ELF-1 (cell line): ENCODE results near the gene BMPR1B.
A peak's percentile ranks its signal among the peaks of the same experiment; 100 is the strongest.

ENCODE experiments used
- DNase-seq: peaks from one replicate; pipeline ENCODE4 v3.0.0-alpha.2; 2016; ENCODE audit warnings: low read depth, low spot score

BMPR1B gene

DNA sequence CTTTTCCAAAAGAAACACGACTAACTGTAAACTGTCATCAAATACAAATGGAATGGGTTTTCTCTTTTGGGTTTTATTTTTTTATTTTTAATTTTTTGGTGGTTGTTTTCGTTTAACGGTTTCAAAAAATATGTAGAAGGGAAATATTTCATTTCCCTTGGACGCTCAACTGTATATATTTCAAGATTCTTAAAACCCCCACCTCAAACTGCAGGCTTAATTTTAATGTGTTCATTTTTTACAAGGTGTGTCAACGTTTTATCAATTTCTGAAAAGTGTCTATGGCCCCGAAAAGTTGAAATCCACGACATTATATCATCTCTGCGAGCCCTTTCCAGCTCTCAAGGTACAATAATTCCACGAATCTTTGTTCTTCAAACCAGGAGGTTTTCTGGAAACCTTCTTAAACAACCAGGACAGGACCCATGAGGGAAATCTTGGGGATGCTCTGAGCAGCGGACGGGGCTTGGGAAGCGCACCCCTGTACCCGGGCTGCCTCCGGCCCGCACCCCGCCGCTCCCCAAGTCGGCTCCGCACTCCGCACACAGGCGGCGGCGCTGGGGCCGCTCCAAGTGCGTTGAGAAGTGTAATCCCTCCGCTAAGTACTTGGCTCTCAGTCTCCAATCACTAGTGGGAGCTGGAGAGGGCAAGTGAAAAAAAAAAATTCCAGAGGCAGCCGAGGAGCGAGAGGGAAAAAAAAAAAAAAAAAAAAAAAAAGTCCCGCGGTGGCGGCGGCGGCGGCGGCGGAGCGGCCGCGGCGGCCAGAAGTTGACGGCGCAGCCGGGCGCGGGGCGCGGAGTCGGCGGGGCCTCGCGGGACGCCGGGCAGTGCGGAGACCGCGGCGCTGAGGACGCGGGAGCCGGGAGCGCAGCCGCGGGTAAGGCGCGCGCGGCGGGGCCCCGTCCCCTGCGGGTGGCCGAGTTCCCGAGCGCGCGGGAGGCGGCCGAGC lies at the start of gene BMPR1B:
BMPR1B (plus strand) TSS at position 764 of the 949 bp plus-strand sequence. CDS start 346,470 bp downstream, outside the sequence.
- peak; percentile 70 for DNase-seq

DNA sequence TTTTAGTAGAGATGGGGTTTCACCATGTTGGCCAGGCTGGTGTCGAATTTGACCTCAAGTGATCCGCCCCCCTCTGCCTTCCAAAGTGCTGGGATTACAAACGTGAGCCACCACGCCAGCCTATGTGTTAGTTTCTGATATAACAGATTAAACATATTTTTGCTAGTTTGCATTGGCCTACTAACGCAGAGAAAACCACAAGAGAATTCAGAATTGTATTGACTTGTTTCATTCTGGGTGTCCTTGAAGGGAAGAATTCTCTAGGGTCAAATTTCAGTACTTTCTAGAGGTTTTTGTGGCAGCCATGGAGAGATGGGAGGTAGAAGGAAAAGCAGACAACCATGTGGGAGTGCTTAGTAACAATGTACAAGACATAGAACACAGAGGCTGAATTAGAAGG lies 46.1 kb upstream of the BMPR1B start:
- no peak for DNase-seq

DNA sequence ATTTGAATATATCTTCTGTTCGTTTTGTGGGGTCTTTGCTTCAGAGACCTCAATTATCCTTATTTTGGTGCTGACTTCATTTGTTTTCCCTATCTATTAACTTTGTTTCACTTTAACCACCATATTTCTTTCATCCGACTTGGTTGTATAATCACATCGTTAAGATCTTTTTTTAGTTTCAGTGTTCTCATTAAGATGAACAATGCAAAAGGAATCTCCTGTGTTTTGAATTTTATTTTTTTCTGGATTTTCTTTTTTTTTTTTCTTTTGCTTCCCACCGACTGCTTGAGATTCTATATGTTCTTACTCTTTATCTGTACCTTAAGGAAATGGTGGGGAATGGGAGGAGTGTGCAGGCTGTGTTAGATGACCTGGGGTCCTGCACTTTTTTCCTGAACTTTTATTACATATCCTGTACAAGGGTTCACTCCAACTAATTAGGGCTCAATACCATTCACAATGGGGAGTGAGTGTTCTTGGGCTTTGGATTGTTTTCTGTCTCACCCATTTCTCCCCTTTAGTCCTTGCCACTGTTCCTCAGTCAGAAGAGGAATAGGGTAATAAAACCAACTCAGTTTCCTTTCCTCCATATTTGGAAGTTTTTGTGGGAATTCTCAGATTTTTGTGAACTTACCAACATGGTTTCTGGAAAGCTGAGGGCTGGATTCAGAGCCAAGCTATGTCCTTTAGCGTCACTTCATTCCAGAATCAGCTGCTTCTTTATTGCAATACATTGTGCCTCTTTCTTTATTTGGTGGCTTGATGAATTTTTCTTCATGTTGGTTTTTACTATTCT lies 43.2 kb upstream of the BMPR1B start:
- no peak for DNase-seq

DNA sequence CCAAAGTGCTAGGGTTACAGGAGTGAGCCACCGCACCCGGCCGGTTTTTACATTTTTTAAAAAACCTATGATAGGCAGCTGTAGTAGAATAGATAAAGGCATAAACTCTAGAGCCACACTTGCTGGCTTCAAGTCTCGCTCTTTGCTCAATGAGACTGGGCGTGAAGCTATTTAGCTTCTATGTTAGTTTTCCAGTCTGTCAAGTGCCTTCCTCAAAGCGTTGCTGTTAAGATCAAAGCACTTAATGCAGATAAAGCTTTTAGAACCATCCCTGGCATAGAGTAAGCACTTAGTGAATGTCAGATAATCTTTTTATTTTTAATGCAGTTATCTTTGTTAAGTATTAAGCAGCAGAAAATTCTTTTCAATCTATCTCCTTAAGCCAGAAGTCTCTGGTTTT lies 42.0 kb upstream of the BMPR1B start:
- no peak for DNase-seq

DNA sequence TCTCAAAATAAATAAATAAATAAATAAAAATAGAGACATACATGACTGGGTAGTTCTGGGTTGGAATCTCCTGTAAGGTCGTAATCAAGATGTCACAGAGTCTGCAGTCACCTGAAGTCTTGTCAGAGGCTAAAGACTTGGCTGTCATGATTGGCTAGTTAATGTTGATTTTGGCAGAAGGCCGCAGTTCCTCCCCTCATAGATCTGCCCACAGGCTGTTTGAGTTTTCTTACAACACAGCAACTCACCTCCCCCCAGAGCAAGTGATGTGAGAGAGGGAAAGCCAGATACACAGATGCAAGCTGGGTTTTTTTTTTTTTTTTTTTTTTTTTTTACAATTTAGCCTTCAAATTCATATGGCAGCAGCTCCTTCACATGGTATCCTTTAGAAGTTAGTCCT lies 36.4 kb upstream of the BMPR1B start:
- DNase-seq: peak; percentile 17

DNA sequence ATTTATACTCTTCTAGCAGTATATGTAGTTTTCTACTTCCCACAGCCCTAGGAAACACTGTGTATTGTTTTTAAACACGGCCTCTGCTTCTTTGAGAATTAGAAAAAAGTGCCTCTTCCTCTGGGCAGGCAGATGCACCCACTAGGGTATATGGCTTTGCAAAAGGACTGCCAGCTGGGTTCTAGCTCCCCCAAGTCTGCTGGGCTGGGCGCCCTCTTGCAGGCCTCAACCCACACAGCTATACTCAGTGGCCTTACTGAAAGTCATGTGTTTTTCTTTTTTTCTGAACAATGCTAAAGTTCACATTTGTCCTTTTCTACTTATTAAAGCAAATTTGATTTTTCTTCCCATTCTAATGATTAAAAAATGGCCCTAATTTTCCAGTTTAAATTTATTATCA lies 35.5 kb upstream of the BMPR1B start:
- no peak for DNase-seq

DNA sequence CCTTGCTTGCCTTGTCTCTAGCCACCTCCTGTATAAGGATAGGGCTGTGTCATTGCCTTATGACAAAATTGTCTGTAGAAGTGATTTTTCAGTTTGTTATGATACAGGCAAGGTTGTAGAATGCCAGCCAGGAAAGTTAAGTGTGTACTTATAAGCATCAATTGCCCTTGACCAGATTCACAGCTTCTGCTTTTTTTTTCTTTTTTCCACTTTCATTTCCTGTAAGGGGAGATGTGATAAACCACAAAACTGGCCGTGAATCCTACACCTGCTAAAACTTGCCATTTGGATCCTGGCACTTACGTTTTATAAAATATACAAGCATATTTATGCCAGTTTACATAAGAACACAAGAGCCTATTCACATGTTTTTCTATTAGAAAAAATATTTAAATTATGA lies 35.0 kb upstream of the BMPR1B start:
- DNase-seq: no peak

DNA sequence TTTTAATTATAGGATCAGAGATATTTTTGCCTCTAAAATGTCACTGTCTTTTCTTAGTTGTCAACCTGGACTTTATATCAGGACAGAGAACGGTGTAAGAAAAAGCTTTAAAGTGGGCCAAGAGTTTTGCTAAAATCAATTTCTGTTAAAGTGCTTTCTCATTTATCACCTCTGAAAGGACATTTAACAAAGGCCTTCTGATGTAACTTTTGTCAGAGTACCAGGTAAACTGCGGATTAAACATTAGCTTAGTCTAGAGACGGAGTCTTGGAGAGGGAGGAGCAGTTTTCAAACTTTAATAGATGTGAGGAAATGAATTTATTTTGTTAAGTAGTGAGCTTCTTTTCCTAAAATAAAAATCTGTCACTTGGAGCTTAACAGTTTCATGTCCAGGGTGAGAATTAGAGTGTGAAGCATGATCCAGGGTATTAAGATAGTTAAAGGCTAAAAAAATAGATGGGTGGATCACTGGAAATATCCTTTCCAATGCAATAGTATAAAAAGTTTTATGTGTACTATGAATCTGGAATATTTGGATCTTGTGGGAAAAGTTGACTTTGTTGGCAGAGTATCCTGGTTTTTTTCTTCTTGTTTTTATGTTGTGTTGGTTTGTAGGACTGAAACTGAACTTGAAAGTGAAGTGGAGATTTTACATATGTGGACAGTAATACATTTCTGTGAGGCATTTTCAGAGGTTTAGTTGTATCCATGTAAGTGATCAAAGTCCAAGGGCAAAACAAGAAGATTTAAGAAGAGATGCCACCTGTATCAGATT lies 33.6 kb upstream of the BMPR1B start:
- no peak for DNase-seq

DNA sequence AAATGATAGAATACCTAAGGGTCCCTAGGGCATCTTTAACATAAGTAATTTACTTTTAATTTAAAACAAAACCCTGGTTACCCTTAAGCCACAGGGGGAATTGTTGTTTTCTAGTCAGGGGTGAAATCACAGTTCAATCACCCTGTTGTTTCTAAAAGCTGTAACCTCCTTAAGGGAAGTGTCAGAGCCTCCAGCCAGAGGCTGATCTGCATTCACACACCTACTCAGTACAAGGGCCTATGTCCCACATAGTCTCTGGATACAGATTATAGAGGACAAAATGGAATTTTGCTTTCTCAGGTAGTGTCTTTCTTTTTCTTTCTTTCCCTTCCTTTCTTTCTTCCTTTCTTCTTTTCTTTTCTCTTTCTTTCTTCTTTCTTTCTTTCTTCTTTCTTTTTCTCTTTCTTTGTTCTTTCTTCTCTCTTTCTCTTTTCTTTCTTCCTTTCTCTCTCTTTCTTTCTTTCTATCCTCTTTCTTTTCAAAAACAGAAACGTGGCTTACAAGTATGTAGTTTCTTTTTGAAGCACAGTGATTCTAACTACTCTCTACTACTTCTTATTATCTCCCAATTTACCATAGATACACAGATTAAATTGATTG lies 31.1 kb upstream of the BMPR1B start:
- peak; percentile 18 for DNase-seq

DNA sequence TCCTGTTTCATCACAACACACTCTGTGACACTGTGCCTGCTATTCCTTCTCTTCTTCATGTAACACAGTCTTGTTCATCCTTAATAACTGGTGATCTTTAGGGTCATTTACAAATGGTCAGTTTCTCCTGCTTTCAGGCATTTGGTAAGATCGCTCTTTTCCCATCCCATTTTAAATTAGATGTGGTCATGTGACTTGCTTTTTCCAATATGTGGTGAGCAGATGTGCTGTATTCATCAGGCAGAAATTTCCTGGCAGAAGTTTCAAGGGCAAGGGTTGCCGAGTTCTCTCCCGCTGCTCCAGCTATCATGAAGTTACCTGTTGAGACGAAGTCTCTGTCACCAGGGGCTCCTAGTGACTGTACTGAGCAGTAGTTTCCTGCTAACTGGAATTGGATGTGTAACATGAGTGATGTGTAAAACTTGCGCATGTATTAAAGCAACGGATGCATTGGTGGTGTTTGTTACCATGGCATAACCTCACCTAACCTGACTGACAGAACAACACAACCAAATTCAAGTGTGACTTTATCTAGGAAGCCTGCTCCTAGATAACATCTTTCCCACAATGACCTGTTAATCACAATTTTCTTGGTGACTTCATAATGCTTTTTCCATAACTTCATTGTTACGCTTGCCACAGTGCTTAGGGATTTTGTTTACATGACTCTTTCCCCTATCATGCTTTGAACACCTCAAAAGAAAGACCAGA lies 29.5 kb upstream of the BMPR1B start:
- DNase-seq: no peak

DNA sequence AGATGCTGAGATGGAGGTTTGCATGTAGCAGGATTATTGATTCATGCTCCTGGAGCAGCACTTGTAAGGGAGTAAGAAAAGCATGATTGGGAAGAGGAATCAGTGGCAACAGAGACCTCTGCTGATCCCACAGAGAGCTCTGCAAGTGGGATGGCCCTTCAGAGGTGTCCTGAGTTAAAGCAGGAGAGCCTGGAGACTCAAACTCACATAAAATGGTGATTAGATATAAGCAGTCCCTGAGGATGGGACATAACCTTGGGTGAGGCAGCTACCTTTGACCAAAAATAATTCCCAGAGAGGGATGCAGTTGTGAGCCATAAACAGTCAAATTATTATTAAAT lies 25.4 kb upstream of the BMPR1B start:
- no peak for DNase-seq

DNA sequence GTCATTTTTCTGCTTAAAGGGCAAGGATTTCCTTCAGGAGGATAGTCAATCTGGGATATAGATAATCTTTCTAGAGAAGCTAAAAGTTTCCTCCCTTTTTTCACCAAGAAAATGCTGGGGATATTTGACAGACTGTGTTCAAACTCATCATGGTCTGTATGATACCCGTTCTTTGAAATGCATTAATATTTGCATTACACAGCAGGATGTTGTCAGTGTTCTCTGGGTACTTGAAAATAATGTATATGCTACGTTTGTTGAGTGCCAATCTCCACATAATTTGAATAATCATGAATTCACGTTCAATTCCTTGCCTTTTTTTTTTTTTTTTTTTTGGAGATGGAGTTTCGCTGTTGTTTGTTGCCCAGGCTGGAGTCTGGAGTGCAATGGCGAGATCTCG lies 18.0 kb upstream of the BMPR1B start:
- DNase-seq: no peak

DNA sequence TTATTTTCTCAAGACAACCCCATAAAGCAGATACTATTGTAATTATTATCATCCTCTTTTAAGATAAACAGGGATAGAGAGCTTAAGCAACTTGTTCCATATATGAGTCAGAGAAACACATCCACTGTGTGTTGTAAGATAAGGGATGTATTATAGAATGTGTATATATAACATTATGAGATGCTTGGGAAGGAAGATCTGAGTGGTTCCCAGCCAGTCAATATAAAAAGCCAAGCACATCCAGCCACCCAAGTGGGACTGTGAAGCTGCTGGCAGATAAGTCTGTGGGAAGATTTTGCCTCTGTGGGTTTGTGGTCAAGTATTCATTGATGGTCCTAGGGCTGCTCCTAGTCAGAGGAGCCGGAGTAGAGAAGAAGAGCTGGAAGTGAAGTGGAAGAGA lies 16.5 kb upstream of the BMPR1B start:
- no peak for DNase-seq

DNA sequence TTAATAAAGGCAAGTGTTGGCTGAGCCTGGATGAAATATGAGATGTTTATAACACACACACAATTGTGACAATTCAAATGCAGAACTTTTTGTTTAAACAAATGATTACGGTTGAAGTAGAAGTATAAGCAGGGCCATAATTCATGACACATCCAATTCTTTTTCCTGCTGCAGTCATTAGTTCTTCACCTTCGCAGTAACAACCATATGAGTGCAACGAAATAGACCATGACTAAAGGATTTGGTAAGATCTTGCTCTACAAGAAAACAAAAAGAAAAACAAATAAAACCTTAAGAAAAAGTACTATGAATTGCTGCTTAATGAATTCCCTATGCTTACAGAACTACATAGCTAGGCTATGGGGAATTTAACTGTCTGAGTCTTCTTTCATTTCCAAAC lies 13.9 kb upstream of the BMPR1B start:
- DNase-seq: no peak

DNA sequence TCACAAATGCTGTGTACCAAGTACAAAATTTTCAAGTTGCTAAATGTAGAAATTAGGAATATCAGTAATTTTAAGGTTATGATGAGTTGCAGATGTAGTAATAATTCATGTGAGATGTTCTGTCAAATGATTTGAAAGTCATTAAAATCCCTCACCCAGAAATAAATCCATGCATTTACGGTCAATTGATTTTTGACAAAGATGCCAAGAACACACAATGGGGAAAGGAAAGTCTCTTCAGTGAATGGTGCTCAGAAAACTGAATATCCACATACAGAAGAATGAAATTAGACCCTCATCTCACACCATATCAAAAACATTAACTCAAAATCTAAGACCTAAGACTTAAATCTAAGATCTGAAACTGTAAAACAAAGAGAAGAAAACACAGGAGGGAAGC lies 12.9 kb upstream of the BMPR1B start:
- DNase-seq: no peak

DNA sequence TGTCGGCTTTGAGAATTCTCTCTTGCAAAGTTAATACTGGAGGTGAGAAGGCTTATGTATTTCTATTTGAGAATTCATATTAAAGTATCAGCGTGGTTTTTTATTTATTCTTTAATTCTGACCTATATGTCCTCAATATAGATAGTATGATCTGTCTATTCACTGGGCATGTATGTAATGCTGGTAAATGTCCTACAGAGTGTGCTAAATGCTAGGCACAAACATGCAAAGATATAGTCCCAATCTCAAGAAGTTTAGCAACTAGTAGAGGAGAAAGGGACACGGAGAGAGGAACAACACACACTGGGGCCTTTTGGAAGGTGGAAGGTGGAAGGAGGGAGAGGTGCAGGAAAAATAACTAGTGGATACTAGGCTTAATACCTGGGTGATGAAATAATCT lies 11.0 kb upstream of the BMPR1B start:
- no peak for DNase-seq

DNA sequence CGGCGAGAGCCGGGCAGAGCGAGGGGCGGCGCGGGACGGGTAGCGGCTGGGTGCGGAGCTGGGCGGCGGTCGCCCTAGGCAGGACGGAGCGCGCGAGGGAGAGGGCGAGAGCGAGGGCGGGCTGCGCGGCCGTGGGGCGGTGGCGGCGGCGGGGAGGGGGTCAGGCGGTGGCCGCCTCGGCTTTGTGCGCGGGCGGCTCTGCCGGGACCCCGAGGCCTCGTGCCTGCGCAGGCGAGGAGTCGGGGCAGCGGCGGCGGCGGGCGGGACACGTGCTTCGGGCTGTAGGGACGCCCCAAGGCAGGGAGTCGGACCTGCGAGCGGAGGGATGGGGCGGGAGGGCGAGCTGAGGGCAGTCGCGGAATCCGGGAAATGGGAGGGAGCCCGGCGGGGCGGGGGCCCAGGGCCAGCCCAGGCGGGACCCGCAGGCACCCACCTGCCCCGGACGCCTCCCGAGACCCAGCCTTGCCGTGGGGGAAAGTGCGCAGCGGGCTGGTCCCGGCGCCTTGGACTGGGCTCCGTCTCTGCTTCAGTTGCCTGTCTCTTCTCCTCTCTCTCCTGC lies 465 bp downstream of the BMPR1B start:
- peak; percentile 57 for DNase-seq

DNA sequence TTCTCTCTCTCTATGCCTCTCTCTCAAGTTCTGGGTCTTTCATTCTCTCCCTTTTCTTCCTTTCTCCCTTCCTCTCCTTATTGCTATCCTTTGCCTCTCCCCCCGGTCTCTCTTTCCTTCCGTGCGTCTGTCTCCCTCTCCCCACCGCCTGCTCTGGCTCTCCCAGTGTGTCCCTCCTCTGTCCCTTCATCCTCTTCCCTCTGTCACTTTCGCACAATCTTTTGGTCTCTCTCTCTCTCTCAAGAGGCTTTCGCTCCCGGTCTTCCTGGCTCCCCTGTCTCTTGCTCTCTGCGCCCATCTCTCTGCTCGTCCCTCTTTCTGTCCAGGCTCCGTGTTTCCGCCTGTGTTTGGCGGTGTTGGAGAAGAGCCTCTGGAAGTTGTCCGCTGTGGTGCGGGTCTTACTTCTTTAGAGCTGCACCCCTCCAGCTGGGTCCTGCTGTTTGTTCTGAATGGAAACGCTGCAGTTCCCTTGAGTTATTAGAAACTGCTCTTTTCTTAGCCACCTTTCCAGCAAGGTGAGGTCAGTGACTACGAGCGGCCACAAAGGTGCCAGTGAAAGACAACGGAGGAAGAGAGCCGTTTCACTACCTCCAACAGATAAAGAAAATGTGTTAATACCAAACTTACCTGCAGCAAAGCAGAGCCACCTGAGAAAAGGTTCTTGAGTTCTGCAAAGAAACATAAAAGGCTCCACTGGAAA lies 1.1 kb downstream of the BMPR1B start:
- peak; percentile 60 for DNase-seq

DNA sequence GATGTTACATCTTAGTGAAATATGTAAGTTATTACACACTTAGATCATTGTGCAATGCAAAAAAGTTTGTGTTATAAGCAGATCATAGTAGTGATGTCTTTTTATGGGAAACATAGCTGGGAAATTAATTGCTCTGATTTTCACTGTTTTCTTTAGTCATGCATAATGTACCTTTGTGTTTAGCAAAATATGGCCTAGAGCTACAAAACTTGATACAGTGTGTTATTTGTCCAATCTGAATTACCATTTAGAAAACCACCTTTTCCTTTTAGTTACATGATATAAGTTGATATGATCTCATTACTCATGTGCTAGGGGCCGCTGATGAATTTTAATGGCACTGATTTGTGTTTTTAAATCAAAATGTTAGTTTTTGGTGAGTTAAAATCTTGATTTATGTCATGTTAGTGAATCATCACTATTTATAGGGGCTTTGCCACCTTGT lies 2.0 kb downstream of the BMPR1B start:
- no peak for DNase-seq

DNA sequence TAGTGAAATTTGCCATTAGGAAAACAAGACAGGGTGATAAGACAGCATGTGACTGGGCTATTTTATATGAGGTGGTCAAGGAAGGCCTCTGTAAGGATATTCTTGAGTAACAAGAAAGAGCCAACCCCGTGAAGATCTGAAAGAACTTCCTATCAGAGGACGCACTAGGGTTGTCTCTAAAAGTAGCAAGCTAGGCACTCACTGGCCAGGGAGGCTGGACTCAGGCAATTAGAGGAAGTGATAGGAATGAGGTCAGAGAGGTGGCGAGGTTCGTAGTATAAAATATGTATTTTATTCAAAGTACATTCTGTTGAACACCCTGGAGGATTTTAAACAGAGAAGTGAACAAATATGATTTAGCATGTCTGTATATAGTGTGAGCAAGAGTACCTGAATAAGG lies 4.6 kb downstream of the BMPR1B start:
- DNase-seq: no peak
